Nephron progenitor cell (in vitro differentiated cells): ENCODE data around the gene IL1R2.
A peak's percentile ranks its signal among the peaks of the same experiment; 100 is the strongest.

ENCODE experiments used
- DNase-seq: peaks from one replicate; pipeline ENCODE4 v3.0.0; 2021
- H3K27ac Mint-ChIP-seq: 2 replicates; pipeline ENCODE4 v1.8.0; 2021; ENCODE audit warnings: mild to moderate bottlenecking, moderate library complexity, mixed read lengths
- H3K27me3 Mint-ChIP-seq: 2 replicates; pipeline ENCODE4 v1.8.0; 2021; ENCODE audit warnings: mild to moderate bottlenecking, low read depth, mixed read lengths; ENCODE audit not compliant: poor library complexity
- H3K36me3 Mint-ChIP-seq: 2 replicates; pipeline ENCODE4 v1.8.0; 2021; ENCODE audit warnings: low read depth, mixed read lengths
- H3K4me1 Mint-ChIP-seq: 2 replicates; pipeline ENCODE4 v1.8.0; 2021; ENCODE audit warnings: mixed read lengths
- H3K4me3 Mint-ChIP-seq: 2 replicates; pipeline ENCODE4 v1.8.0; 2021; ENCODE audit warnings: mild to moderate bottlenecking, moderate library complexity, mixed read lengths
- H3K9me3 Mint-ChIP-seq: 2 replicates; pipeline ENCODE4 v1.8.0; 2021; ENCODE audit warnings: mild to moderate bottlenecking, moderate library complexity, mixed read lengths
- CTCF ChIP-seq: fragments of 200-600 bp; sonication (generic); IDR thresholded peaks from 2 replicates; pipeline ENCODE4 v1.5.0; 2021; ENCODE audit warnings: antibody characterized with exemption

The IL1R2 gene

DNA sequence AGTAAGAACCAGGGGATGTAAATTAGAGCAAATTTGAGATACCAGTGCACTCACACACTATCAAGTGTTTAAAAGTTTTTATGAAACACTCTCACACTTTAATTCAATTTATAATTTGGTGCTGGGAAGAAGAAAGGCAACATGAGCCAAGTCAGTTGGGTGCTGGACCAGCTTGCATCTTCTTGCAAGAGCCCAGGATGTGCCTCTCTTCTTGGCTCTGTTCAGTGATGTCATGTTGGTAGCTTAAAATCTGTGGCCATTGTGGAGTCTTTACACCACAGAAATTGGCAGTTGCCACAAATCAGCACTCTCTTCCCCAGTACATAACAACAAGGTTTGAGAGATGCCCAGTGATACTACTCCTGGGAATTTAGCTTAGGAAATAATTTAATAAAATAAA, 38.2 kb downstream of the IL1R2 start:
- no peak for DNase-seq
- Mint-ChIP-seq H3K9me3 (peaks cover 16% of the 10 kb centered on the region), H3K27ac (no peak overlapping the region), H3K4me1 (peaks cover 61% of the 10 kb centered on the region), H3K27me3 (peaks cover 3% of the 10 kb centered on the region), H3K4me3 (no peak overlapping the region), H3K36me3 (peaks cover 5% of the 10 kb centered on the region)
- TF ChIP-seq CTCF = no peak

GRCh38 chr2:102030502-102030854, 38.7 kb downstream of the IL1R2 start:
- Mint-ChIP-seq H3K36me3 (peaks cover 5% of the 10 kb centered on the region), H3K27me3 (peaks cover 3% of the 10 kb centered on the region), H3K4me1 (peaks cover 56% of the 10 kb centered on the region), H3K27ac (no peak overlapping the region), H3K4me3 (no peak overlapping the region), H3K9me3 (peaks cover 16% of the 10 kb centered on the region)
- DNase-seq = no peak
- TF ChIP-seq CTCF = no peak

DNA sequence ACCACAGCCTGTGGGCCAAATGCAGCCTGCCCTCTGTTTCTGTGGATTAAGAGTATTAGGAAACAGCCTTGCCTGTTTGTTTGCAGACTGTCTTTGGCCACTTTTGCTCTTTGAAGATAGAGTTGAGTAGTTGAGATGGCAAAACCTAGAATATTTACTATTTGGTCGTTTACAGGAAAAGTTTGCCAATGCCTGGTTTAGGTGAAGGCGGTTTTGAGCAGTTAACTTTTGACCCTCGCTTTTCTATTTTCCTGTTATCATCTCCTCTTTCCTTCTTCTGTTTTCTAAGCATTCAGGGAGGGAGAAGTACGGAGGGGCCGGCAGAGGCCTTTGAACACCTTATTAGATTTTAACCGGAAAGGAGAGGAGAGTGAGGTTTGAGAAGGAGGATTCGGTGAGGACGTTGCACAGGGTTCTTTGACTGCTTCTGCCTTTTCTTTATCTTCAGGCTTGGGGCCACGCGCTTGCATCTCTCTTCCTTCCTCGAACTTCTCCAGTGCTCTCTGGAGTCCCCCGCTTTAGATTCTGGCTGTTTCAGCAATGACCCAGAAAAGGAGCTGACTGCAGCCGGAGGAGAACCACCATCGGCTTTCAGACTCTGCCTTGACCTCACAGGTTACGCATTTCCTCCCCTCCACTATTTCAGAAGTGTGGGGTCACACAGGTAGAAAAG, 39.2 kb downstream of the IL1R2 start:
- Mint-ChIP-seq H3K4me1 (peaks cover 51% of the 10 kb centered on the region), H3K4me3 (no peak overlapping the region), H3K27ac (peak overlapping the region; percentile 49), H3K27me3 (peaks cover 3% of the 10 kb centered on the region), H3K36me3 (peaks cover 5% of the 10 kb centered on the region), H3K9me3 (peaks cover 20% of the 10 kb centered on the region)
- no peak for TF ChIP-seq CTCF
- DNase-seq = no peak

DNA sequence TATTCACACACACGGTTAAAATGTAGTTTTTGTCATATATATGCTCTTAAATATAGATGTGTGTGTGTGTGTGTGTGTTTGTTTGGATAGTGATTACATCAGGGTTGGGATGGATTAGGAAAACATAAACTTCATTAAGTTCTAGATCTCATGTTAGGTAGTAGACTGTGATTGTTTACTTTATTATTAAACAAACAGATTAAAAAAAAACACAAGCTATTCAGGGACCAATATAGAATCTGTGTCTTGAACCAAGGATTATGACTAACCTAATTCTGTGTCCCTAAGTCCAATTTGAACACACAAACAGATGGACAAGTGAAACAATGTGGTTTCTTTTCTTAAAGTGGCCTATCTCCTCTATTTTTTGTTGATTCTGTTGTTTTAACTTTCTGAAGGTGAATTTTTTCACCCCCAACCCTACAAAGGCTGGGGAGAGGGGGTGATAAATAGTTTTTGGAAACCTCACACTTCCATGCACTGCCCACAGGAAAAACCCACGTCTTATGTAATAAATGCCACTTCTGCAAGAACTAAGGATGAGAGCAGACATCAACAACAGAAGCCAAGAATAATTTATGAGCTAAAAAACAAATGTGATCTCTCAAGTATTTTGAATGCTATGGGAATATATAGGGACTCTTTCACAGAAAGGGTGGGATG, 40.7 kb downstream of the IL1R2 start:
- H3K4me1 Mint-ChIP-seq = peaks cover 36% of the 10 kb centered on the region
- no peak for TF ChIP-seq CTCF
- H3K27ac Mint-ChIP-seq = no peak overlapping the region
- peaks cover 32% of the 10 kb centered on the region for H3K9me3 Mint-ChIP-seq
- H3K4me3 Mint-ChIP-seq = no peak overlapping the region
- peaks cover 3% of the 10 kb centered on the region for H3K27me3 Mint-ChIP-seq
- peaks cover 5% of the 10 kb centered on the region for H3K36me3 Mint-ChIP-seq
- no peak for DNase-seq

DNA sequence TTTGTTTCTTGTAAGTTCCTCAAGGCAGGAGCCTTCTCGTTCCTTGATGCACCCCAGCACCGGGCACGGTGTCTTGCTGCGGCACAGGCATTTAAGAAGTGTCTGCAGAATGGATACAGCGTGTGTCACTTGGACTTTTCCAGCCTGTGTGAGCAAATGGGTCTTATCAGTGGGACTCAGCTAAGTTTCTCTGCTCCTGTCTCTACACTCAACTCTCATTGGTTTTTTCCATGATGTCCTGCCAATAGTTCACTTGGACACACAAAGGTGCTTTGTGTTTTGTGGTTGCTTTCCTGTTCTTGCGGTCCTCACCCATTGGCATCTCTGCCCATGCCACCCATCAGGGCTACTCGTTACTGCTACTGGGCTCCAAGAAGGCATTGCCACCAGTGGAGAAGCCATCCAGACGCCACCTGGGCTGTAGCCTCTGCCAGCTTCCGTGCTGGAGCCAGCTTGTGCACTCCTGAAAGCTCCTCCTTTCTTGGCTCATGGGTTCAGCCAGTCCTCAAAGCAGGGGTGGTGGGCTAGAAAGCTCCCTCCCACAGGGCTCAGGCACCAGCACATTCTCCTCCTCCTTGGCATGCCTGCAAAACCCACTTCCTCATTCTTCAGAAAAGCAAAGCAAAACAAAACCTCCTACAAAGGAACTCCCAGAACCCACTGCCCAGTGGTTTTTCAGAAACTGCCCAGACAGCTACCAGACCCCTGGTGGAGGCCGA, 41.4 kb downstream of the IL1R2 start:
- H3K27me3 Mint-ChIP-seq = peaks cover 3% of the 10 kb centered on the region
- H3K4me3 Mint-ChIP-seq = no peak overlapping the region
- peaks cover 29% of the 10 kb centered on the region for H3K4me1 Mint-ChIP-seq
- H3K36me3 Mint-ChIP-seq = peaks cover 5% of the 10 kb centered on the region
- TF ChIP-seq CTCF = no peak
- DNase-seq = no peak
- peaks cover 32% of the 10 kb centered on the region for H3K9me3 Mint-ChIP-seq
- H3K27ac Mint-ChIP-seq = peak overlapping the region; percentile 38
